ENCODE data around the gene STK32C. TPM values are rescaled to one million over a fixed set of nuclear protein-coding genes. Genes with fewer than 3 reads are reported as not detected.

STK32C gene
- total and polyA plus RNA-seq, 10 of the 15 experiments (the other 5 are each of a cell fraction or from before 2014, with no cell fraction given) = 1.5 to 18.1 (median 6.4) TPM

DNA sequence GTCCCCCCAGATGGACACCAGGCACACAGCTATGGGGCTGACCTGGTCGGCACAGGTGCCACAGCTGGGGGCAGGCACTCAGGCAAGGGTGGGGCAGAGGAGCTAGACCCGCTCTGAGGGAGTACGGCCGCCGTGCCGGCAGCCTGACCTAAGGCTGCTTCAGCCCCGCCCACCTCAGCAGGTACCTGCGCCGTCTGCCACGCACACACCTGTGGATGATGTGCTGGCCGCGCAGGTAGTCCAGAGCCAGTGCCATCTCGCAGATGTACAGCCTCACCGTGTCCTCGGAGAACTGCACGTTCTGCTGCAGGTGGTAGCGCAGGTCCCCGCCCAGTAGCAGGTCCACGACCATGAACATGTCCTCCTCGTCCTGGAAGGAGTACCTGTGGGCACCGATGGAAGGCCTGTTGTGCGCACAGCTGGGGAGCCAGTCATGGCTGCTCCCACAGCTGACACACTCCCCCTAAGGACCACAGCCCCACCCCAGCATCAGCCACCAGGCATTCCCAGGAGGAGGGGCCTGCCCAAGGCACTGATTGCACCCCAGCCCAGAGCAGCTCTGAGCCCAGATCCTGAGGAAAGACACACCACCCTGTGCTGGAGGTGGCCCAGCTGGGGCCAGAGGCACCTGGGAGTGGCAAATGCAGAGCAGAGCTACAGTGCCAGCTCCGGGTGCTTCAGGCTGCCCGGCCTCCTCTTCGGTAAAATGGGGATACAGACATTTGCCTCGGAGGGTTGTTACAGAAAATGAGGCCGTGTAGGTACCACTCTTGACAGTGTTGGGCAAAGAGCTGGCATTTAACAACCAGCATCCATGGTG lies 81.0 kb downstream of the STK32C start:
- FAIRE-seq (no peak), ATAC-seq (no peak), DNase-seq (ENCODE audit: low read depth, low spot score) (no peak)
- 48% methylated on average over 21 of the region's 27 CpGs for WGBS (ENCODE audit: insufficient coverage, insufficient replicate concordance, low lambda C conversion rate, missing lambda C conversion rate)
- no peaks in the 10 kb centered on the region; the same call in 1 of the 2 replicates for H3K4me1 ChIP-seq (ENCODE audit: control insufficient read depth, insufficient read depth, low read length)
- RAD21 ChIA-PET (ENCODE audit: unreplicated experiment) = no interaction called here
- no peak overlapping the region for H3K4me2 ChIP-seq (ENCODE audit: control insufficient read depth, insufficient read depth)
- in situ Hi-C loops (cut with MboI) = loop anchor here (10.0 kb wide), 1 partner anchor 408 kb away; no protein-coding TSS in a partner anchor
- SMC1A ChIA-PET (ENCODE audit: uncharacterized antibody, unreplicated experiment) = no interaction called here
- intact Hi-C loops (cut with micrococcal nuclease; ENCODE audit: unreplicated experiment) = no loop called here
- BruUV-seq (replicated peaks) = no TSS peak
- H3K27ac ChIP-seq (ENCODE audit: control insufficient read depth, insufficient read depth) = no peak overlapping the region
- no peak overlapping the region for H3K9ac ChIP-seq (ENCODE audit: control insufficient read depth, insufficient read depth, low read length)
- no peak overlapping the region for H2AFZ ChIP-seq (ENCODE audit: control insufficient read depth, low read depth, low read length)
- H3K79me2 ChIP-seq (ENCODE audit: control insufficient read depth, insufficient read depth, low read length) = no peaks in the 10 kb centered on the region
- H3K4me3 ChIP-seq = no peak overlapping the region
- POLR2A ChIA-PET = no interaction called here
- no peaks in the 10 kb centered on the region for H3K36me3 ChIP-seq (ENCODE audit: control insufficient read depth in 2 of 2, insufficient read depth in 2 of 2, low read length in 1 of 2)
- H3K27me3 ChIP-seq (replicated peaks in 1 of 2; ENCODE audit: control insufficient read depth in 2 of 2, insufficient read depth in 2 of 2, low read length in 1 of 2) = no peaks in the 10 kb centered on the region
- no peaks in the 10 kb centered on the region for H3K9me3 ChIP-seq (replicated peaks; ENCODE audit: control insufficient read depth, insufficient read depth, low read length)
- CTCF ChIA-PET = interaction anchor here (0.7 kb wide), 1 partner anchor 536 kb away, joined by 3 read pairs; no protein-coding TSS in a partner anchor
- no peaks in the 10 kb centered on the region for H4K20me1 ChIP-seq (ENCODE audit: control insufficient read depth, insufficient read depth)
- TF ChIP-seq BCL11A (IDR thresholded peaks at IDR 0.05; ENCODE audit: low read depth, low read length) (no peak), ZNF274 (IDR thresholded peaks at IDR 0.05; ENCODE audit: insufficient read depth, insufficient read length) (no peak), CBX5 (IDR thresholded peaks at IDR 0.05; ENCODE audit: low read depth) (no peak), STAT3 (IDR thresholded peaks at IDR 0.05; ENCODE audit: low read depth, low read length) (no peak), YBX1 (IDR thresholded peaks at IDR 0.05) (no peak), ZNF622 (IDR thresholded peaks at IDR 0.05) (no peak), NR2F1 (conservative IDR thresholded peaks at IDR 0.05) (no peak), EED (IDR thresholded peaks at IDR 0.05; ENCODE audit: low read depth) (no peak), FOXK2 (IDR thresholded peaks at IDR 0.05) (no peak), ZNF207 (IDR thresholded peaks at IDR 0.05; ENCODE audit: borderline replicate concordance) (no peak)
- TF ChIP-seq, protein P1, sequence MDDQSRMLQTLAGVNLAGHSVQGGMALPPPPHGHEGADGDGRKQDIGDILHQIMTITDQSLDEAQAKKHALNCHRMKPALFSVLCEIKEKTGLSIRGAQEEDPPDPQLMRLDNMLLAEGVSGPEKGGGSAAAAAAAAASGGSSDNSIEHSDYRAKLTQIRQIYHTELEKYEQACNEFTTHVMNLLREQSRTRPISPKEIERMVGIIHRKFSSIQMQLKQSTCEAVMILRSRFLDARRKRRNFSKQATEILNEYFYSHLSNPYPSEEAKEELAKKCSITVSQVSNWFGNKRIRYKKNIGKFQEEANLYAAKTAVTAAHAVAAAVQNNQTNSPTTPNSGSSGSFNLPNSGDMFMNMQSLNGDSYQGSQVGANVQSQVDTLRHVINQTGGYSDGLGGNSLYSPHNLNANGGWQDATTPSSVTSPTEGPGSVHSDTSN (IDR thresholded peaks at IDR 0.05; ENCODE audit: insufficient replicate concordance, low read depth, low read length) = no peak
- TF ChIP-seq, protein P2, sequence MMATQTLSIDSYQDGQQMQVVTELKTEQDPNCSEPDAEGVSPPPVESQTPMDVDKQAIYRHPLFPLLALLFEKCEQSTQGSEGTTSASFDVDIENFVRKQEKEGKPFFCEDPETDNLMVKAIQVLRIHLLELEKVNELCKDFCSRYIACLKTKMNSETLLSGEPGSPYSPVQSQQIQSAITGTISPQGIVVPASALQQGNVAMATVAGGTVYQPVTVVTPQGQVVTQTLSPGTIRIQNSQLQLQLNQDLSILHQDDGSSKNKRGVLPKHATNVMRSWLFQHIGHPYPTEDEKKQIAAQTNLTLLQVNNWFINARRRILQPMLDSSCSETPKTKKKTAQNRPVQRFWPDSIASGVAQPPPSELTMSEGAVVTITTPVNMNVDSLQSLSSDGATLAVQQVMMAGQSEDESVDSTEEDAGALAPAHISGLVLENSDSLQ (IDR thresholded peaks at IDR 0.05) = no peak
- TF ChIP-seq, protein P3, sequence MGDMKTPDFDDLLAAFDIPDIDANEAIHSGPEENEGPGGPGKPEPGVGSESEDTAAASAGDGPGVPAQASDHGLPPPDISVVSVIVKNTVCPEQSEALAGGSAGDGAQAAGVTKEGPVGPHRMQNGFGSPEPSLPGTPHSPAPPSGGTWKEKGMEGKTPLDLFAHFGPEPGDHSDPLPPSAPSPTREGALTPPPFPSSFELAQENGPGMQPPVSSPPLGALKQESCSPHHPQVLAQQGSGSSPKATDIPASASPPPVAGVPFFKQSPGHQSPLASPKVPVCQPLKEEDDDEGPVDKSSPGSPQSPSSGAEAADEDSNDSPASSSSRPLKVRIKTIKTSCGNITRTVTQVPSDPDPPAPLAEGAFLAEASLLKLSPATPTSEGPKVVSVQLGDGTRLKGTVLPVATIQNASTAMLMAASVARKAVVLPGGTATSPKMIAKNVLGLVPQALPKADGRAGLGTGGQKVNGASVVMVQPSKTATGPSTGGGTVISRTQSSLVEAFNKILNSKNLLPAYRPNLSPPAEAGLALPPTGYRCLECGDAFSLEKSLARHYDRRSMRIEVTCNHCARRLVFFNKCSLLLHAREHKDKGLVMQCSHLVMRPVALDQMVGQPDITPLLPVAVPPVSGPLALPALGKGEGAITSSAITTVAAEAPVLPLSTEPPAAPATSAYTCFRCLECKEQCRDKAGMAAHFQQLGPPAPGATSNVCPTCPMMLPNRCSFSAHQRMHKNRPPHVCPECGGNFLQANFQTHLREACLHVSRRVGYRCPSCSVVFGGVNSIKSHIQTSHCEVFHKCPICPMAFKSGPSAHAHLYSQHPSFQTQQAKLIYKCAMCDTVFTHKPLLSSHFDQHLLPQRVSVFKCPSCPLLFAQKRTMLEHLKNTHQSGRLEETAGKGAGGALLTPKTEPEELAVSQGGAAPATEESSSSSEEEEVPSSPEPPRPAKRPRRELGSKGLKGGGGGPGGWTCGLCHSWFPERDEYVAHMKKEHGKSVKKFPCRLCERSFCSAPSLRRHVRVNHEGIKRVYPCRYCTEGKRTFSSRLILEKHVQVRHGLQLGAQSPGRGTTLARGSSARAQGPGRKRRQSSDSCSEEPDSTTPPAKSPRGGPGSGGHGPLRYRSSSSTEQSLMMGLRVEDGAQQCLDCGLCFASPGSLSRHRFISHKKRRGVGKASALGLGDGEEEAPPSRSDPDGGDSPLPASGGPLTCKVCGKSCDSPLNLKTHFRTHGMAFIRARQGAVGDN (IDR thresholded peaks at IDR 0.05) = no peak
- TF ChIP-seq, protein P4, sequence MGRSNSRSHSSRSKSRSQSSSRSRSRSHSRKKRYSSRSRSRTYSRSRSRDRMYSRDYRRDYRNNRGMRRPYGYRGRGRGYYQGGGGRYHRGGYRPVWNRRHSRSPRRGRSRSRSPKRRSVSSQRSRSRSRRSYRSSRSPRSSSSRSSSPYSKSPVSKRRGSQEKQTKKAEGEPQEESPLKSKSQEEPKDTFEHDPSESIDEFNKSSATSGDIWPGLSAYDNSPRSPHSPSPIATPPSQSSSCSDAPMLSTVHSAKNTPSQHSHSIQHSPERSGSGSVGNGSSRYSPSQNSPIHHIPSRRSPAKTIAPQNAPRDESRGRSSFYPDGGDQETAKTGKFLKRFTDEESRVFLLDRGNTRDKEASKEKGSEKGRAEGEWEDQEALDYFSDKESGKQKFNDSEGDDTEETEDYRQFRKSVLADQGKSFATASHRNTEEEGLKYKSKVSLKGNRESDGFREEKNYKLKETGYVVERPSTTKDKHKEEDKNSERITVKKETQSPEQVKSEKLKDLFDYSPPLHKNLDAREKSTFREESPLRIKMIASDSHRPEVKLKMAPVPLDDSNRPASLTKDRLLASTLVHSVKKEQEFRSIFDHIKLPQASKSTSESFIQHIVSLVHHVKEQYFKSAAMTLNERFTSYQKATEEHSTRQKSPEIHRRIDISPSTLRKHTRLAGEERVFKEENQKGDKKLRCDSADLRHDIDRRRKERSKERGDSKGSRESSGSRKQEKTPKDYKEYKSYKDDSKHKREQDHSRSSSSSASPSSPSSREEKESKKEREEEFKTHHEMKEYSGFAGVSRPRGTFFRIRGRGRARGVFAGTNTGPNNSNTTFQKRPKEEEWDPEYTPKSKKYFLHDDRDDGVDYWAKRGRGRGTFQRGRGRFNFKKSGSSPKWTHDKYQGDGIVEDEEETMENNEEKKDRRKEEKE (IDR thresholded peaks at IDR 0.05) = no peak

Data from GM12878 (cell line).